GM06990 (cell line): ENCODE data around the gene BOD1L1.
A peak's percentile ranks its signal among the peaks of the same experiment; 100 is the strongest.

Source experiments
- DNase-seq: peaks from one replicate; pipeline ENCODE4 v3.0.0-alpha.2; 2011; ENCODE audit not compliant: insufficient read length; ENCODE audit errors: extremely low read depth
- H3K27me3 ChIP-seq: replicated peaks from 2 replicates; pipeline ENCODE4 v1.6.0; 2011; ENCODE audit warnings: low read length; ENCODE audit not compliant: control insufficient read depth, insufficient read depth
- H3K36me3 ChIP-seq: 2 replicates; pipeline ENCODE4 v1.5.1; 2011; ENCODE audit warnings: low read length; ENCODE audit not compliant: control insufficient read depth, insufficient read depth
- H3K4me3 ChIP-seq: replicated peaks from 2 replicates; pipeline ENCODE4 v1.5.1; 2011; ENCODE audit warnings: low read depth, mild to moderate bottlenecking, control low read depth, low read length
- TF ChIP-seq, protein P1 (sequence below): IDR thresholded peaks from 2 replicates; pipeline ENCODE4 v1.5.1; 2011; ENCODE audit warnings: low read length, control low read depth, mild to moderate bottlenecking, inconsistent platforms; ENCODE audit not compliant: insufficient read depth, poor library complexity, severe bottlenecking

BOD1L1 gene

DNA sequence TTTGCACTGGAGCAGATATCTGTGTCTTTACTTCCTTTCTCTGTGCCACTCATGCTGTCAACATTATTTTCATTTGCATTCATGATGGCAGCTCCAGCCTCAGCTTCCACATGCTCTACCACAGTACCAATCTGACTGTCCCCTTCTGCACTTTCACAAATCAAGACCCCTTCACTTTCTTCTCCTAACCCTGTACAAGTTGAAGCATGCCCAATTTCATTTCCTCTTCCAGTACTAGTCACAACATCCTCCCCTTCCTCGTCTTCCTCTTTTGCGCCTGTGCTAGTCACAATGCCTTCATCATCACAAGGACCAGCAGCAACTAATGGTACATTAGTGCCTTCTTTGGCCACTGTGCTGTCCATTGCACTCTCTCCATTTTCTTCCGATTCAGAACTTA is 26.5 kb downstream of the BOD1L1 start:
- Histone ChIP-seq H3K36me3 (peaks cover 7% of the 10 kb centered on the region), H3K27me3 (no peaks in the 10 kb centered on the region), H3K4me3 (no peak overlapping the region)
- no peak for DNase-seq
- TF ChIP-seq, protein P1, sequence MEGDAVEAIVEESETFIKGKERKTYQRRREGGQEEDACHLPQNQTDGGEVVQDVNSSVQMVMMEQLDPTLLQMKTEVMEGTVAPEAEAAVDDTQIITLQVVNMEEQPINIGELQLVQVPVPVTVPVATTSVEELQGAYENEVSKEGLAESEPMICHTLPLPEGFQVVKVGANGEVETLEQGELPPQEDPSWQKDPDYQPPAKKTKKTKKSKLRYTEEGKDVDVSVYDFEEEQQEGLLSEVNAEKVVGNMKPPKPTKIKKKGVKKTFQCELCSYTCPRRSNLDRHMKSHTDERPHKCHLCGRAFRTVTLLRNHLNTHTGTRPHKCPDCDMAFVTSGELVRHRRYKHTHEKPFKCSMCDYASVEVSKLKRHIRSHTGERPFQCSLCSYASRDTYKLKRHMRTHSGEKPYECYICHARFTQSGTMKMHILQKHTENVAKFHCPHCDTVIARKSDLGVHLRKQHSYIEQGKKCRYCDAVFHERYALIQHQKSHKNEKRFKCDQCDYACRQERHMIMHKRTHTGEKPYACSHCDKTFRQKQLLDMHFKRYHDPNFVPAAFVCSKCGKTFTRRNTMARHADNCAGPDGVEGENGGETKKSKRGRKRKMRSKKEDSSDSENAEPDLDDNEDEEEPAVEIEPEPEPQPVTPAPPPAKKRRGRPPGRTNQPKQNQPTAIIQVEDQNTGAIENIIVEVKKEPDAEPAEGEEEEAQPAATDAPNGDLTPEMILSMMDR: no peak

DNA sequence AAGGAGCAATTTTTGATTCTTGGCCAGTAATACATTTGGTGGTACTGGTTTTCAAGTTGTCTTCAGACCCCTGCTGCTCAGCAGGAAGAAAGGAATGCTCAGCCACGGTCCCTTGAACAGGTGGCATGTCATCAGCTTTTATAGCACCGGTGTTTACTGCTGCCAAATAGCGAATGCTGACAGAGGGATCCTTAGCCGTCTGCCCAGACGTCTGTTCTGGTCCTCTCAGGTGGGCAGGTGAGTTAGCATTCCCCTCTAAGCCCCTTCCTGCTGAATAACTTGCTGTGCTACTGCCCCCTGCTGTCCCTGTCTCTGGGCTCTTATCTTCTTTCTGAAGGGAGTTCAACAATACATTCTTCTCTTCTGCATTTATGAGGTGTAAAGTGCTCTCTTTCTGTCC is 28.4 kb downstream of the BOD1L1 start:
- H3K27me3 ChIP-seq: no peaks in the 10 kb centered on the region
- H3K4me3 ChIP-seq: no peak overlapping the region
- peaks cover 8% of the 10 kb centered on the region for H3K36me3 ChIP-seq
- DNase-seq: no peak
- TF ChIP-seq, protein P1: peak; percentile 4

- no peak for DNase-seq
- Histone ChIP-seq H3K27me3 (no peaks in the 10 kb centered on the region), H3K36me3 (peaks cover 8% of the 10 kb centered on the region), H3K4me3 (no peak overlapping the region)
- TF ChIP-seq, protein P1: no peak
Observed at GRCh38 chr4:13597604-13598003, 29.9 kb downstream of the BOD1L1 start.

- DNase-seq: no peak
- Histone ChIP-seq H3K36me3 (peaks cover 8% of the 10 kb centered on the region), H3K27me3 (no peaks in the 10 kb centered on the region), H3K4me3 (no peak overlapping the region)
- TF ChIP-seq, protein P1: no peak
Observed at GRCh38 chr4:13597141-13597540, 30.4 kb downstream of the BOD1L1 start.

DNA sequence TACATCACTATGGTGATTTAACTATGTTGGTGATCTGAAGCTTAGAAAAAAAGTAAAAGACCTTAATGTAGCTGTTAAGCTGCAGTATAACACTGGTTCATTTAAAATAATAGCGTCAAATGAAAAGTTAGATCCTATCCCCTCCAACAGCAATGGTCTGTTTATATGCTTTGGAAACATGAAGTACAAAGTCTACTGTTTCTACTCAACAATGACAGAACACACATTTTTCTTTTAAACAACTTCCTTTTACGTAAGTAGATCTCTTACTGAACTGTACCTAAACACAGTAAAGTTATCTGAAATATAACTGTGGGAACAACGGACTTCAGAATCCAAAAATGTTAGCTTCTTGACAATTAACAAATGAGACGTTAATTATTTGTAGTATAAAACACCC is 35.3 kb downstream of the BOD1L1 start:
- Histone ChIP-seq H3K4me3 (no peak overlapping the region), H3K36me3 (peaks cover 3% of the 10 kb centered on the region), H3K27me3 (no peaks in the 10 kb centered on the region)
- TF ChIP-seq, protein P1: no peak
- DNase-seq: no peak

DNA sequence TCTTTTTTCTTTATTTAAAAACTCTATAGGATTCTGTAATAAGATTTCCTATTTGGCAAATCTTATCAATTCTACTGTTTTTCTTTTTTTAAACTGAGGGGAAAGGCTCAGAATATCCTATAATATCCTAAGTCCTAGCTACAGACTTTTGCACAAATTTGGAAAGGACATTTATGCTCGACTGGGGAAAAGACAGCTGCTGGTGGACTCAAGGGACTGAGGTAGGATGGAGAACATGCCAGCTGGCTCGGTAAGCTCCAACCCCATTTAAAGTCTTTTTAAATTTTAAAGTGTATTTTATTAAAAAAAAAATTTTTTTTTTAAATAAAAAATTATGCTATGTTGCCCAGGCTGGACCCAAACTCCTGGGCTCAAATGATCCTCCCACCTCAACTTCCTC is 36.8 kb downstream of the BOD1L1 start:
- TF ChIP-seq, protein P1: no peak
- no peak for DNase-seq
- no peaks in the 10 kb centered on the region for H3K27me3 ChIP-seq
- H3K4me3 ChIP-seq: no peak overlapping the region
- peaks cover 4% of the 10 kb centered on the region for H3K36me3 ChIP-seq
